A549 (cell line): ENCODE results near the gene ATP2C1. TPM values are rescaled to one million over a fixed set of nuclear protein-coding genes. Genes with fewer than 3 reads are reported as not detected.

Experiments used
- ATAC-seq, 2 experiments: fragments of 200-7000 bp in 1 of 2; fragments of >200 bp in 1 of 2; cut with Nextera tagmentation in 1 of 2; cut with Tn5 transposase in 1 of 2; 3 replicates each; pipeline versions ENCODE4 v1.8.0 to v1.9.1; 2018 to 2020; ENCODE audit warnings: mild to moderate bottlenecking in 1 of 2, moderate library complexity in 1 of 2
- CTCF ChIA-PET: fragments of 300-600 bp; sonication (Branson Sonifier 250); formaldehyde crosslinking; extraction: SDS; loops from one replicate; lab custom pipeline; 2021; ENCODE audit warnings: antibody characterized with exemption, inconsistent platforms; lab: Yijun Ruan, JAX
- POLR2A ChIA-PET: fragments of 350-600 bp; formaldehyde crosslinking; extraction: SDS; loops from one replicate; lab custom pipeline; 2021; ENCODE audit warnings: antibody characterized with exemption, inconsistent platforms; lab: Yijun Ruan, JAX
- DNase-seq, 2 experiments: peaks; one replicate each; pipeline versions ENCODE4 v3.0.0 to v3.0.0-alpha.2; 2011 to 2016; ENCODE audit warnings: low read depth in 1 of 2, low spot score in 1 of 2
- FAIRE-seq: peaks from 2 replicates; lab custom pipeline; 2011; peaks lifted over from hg19 to GRCh38; lab: Jason Lieb, UNC
- H3K27ac ChIP-seq, 2 experiments: fragments of >200 bp; sonication (Bioruptor Twin); formaldehyde crosslinking; 3 replicates each; pipeline ENCODE4 v1.5.1; 2016 to 2017
- H3K4me1 ChIP-seq: fragments of >200 bp; sonication (Bioruptor Twin); formaldehyde crosslinking; 3 replicates; pipeline ENCODE4 v1.6.1; 2016
- H3K4me2 ChIP-seq: fragments of >200 bp; sonication (Bioruptor Twin); formaldehyde crosslinking; 3 replicates; pipeline ENCODE4 v1.6.1; 2016
- H3K4me3 ChIP-seq: fragments of >200 bp; sonication (Bioruptor Twin); formaldehyde crosslinking; 3 replicates; pipeline ENCODE4 v1.5.1; 2016
- H3K9me3 ChIP-seq: fragments of >200 bp; sonication (Bioruptor Twin); formaldehyde crosslinking; 3 replicates; pipeline ENCODE4 v1.6.1; 2016
- BHLHE40 ChIP-seq: IDR thresholded peaks from 2 replicates; pipeline ENCODE4 v1.6.1; 2012; ENCODE audit warnings: low read depth, low read length, inconsistent platforms
- CBX8 ChIP-seq: fragments of 200-600 bp; sonication (generic); IDR thresholded peaks from 2 replicates; pipeline ENCODE4 v1.6.1; 2016
- CHD2 ChIP-seq: fragments of 150-350 bp; IDR thresholded peaks from 2 replicates; pipeline ENCODE4 v1.6.1; 2014; ENCODE audit warnings: low read length; ENCODE audit not compliant: partially characterized antibody
- CHD4 ChIP-seq: fragments of 200-600 bp; sonication (generic); IDR thresholded peaks from 2 replicates; pipeline ENCODE4 v1.6.1; 2016; ENCODE audit warnings: antibody characterized with exemption, mild to moderate bottlenecking, borderline replicate concordance
- EHF ChIP-seq: fragments of 250-450 bp; sonication (Bioruptor Pico); IDR thresholded peaks from 2 replicates; pipeline ENCODE4 v1.5.0; 2020; ENCODE audit warnings: mild to moderate bottlenecking
- ESRRA ChIP-seq: fragments of 150-350 bp; IDR thresholded peaks from 2 replicates; pipeline ENCODE4 v1.6.1; 2014; ENCODE audit warnings: mild to moderate bottlenecking, low read length, borderline replicate concordance
- FOSL2 ChIP-seq, 2 experiments: fragments of 450-650 bp in 1 of 2; fragments of >200 bp in 1 of 2; sonication (Bioruptor Twin) in 1 of 2; formaldehyde crosslinking; IDR thresholded peaks; 2 replicates each; pipeline versions ENCODE4 v1.5.0 to v1.6.1; 2016 to 2020; ENCODE audit warnings: mild to moderate bottlenecking in 1 of 2, moderate library complexity in 1 of 2
- FOXS1 ChIP-seq: fragments of 250-450 bp; sonication (Bioruptor Pico); IDR thresholded peaks from 2 replicates; pipeline ENCODE4 v1.5.0; 2020; ENCODE audit warnings: mild to moderate bottlenecking, moderate library complexity
- GATA3 ChIP-seq: IDR thresholded peaks from 2 replicates; pipeline ENCODE4 v1.6.1; 2012; ENCODE audit warnings: borderline replicate concordance
- HDAC2 ChIP-seq: fragments of 200-600 bp; sonication (generic); IDR thresholded peaks from 2 replicates; pipeline ENCODE4 v1.6.1; 2016
- HEYL ChIP-seq: fragments of 250-450 bp; sonication (Bioruptor Pico); IDR thresholded peaks from 2 replicates; pipeline ENCODE4 v1.8.0; 2021; ENCODE audit warnings: mild to moderate bottlenecking, moderate library complexity
- HOXB13 ChIP-seq: fragments of 250-450 bp; sonication (Bioruptor Pico); IDR thresholded peaks from 2 replicates; pipeline ENCODE4 v1.5.0; 2020; ENCODE audit warnings: low read depth, mild to moderate bottlenecking, moderate library complexity
- JUNB ChIP-seq: fragments of >200 bp; sonication (Bioruptor Twin); formaldehyde crosslinking; IDR thresholded peaks from 2 replicates; pipeline ENCODE4 v1.6.1; 2016
- KDM5A ChIP-seq: fragments of 200-600 bp; sonication (generic); IDR thresholded peaks from 2 replicates; pipeline ENCODE4 v1.6.1; 2016; ENCODE audit warnings: antibody characterized with exemption, mild to moderate bottlenecking
- MAFK ChIP-seq: fragments of 450-650 bp; IDR thresholded peaks from 2 replicates; pipeline ENCODE4 v1.6.1; 2014; ENCODE audit not compliant: partially characterized antibody
- MAZ ChIP-seq: fragments of 150-350 bp; IDR thresholded peaks from 2 replicates; pipeline ENCODE4 v1.6.1; 2014; ENCODE audit warnings: antibody characterized with exemption, low read depth, low read length, borderline replicate concordance
- NFE2L2 ChIP-seq: fragments of 150-350 bp; conservative IDR thresholded peaks from 2 replicates; pipeline ENCODE4 v1.6.1; 2014; ENCODE audit warnings: low read length
- NR3C1 ChIP-seq: fragments of >200 bp; sonication (Bioruptor Twin); formaldehyde crosslinking; IDR thresholded peaks from 3 replicates; pipeline ENCODE4 v1.6.1; 2017
- PHF8 ChIP-seq: fragments of 200-600 bp; sonication (generic); IDR thresholded peaks from 2 replicates; pipeline ENCODE4 v1.6.1; 2016; ENCODE audit warnings: low read depth, mild to moderate bottlenecking, antibody characterized with exemption, moderate library complexity, borderline replicate concordance
- POLR2A ChIP-seq: IDR thresholded peaks from 2 replicates; pipeline ENCODE4 v1.6.1; 2012; ENCODE audit warnings: mild to moderate bottlenecking, low read length
- POLR2AphosphoS2 ChIP-seq: conservative IDR thresholded peaks from 2 replicates; pipeline ENCODE4 v1.6.1; 2012; ENCODE audit warnings: low read length, improper control_type of control experiment, inconsistent platforms
- RARB ChIP-seq: fragments of 250-450 bp; sonication (Bioruptor Pico); IDR thresholded peaks from 2 replicates; pipeline ENCODE4 v1.8.0; 2021; ENCODE audit warnings: mild to moderate bottlenecking, moderate library complexity
- RCOR1 ChIP-seq: fragments of 150-350 bp; IDR thresholded peaks from 2 replicates; pipeline ENCODE4 v1.6.1; 2014; ENCODE audit warnings: antibody characterized with exemption, low read length, low read depth
- SMC3 ChIP-seq: fragments of >200 bp; sonication (Bioruptor Twin); formaldehyde crosslinking; IDR thresholded peaks from 3 replicates; pipeline ENCODE4 v1.6.1; 2018; ENCODE audit warnings: inconsistent platforms
- SREBF2 ChIP-seq: fragments of 450-650 bp; IDR thresholded peaks from 2 replicates; pipeline ENCODE4 v1.6.1; 2014; ENCODE audit warnings: mild to moderate bottlenecking, moderate library complexity
- TFCP2L1 ChIP-seq: fragments of 250-450 bp; sonication (Bioruptor Pico); IDR thresholded peaks from 2 replicates; pipeline ENCODE4 v1.5.0; 2021; ENCODE audit warnings: mild to moderate bottlenecking
- ZC3H11A ChIP-seq: fragments of 450-650 bp; IDR thresholded peaks from 2 replicates; pipeline ENCODE4 v1.6.1; 2014; ENCODE audit warnings: antibody characterized with exemption, mild to moderate bottlenecking
- ZNF302 ChIP-seq: fragments of 250-450 bp; sonication (Bioruptor Pico); IDR thresholded peaks from 2 replicates; pipeline ENCODE4 v1.9.0; 2021; ENCODE audit warnings: inconsistent platforms, mild to moderate bottlenecking, moderate library complexity
- WGBS: methylation state at CpG from one replicate; pipeline ENCODE4 v1.1.6; 2017; ENCODE audit errors: missing lambda C conversion rate; 5-methylcytosine and 5-hydroxymethylcytosine counted together
- polyA plus RNA-seq, 4 experiments: library from polyadenylated mRNA; depleted of rRNA in 3 of 4; stranded (reverse); fragments of >200 nt; fragmentation: RNase III in 1 of 4; extraction: RNeasy Plus Mini Kit Qiagen cat#74134 plus additional on column Dnase treatment in 1 of 4; gene quantifications; 2 replicates in 3 of 4; 3 replicates in 1 of 4; pipeline ENCODE4 v1.2.3, GENCODE V29; 2011 to 2017
- TF ChIP-seq, protein P1 (sequence below): fragments of >200 bp; sonication (Bioruptor Twin); formaldehyde crosslinking; IDR thresholded peaks from 2 replicates; pipeline ENCODE4 v1.6.1; 2016
- TF ChIP-seq, protein P2 (sequence below): fragments of >200 bp; sonication (Bioruptor Twin); formaldehyde crosslinking; IDR thresholded peaks from 3 replicates; pipeline ENCODE4 v1.6.1; 2016
- TF ChIP-seq, protein P3 (sequence below): fragments of 150-350 bp; IDR thresholded peaks from 2 replicates; pipeline ENCODE4 v1.6.1; 2014; ENCODE audit warnings: low read depth, mild to moderate bottlenecking, low read length
- TF ChIP-seq, protein P4 (sequence below): IDR thresholded peaks from 2 replicates; pipeline ENCODE4 v1.6.1; 2012; ENCODE audit warnings: low read depth, borderline replicate concordance
- TF ChIP-seq, protein P5 (sequence below): fragments of >200 bp; sonication (Bioruptor Twin); formaldehyde crosslinking; IDR thresholded peaks from 3 replicates; pipeline ENCODE4 v1.5.1; 2016
- TF ChIP-seq, protein P6 (sequence below): fragments of 450-650 bp; IDR thresholded peaks from 2 replicates; pipeline ENCODE4 v1.6.1; 2014; ENCODE audit warnings: antibody characterized with exemption

The ATP2C1 gene
- polyA plus RNA-seq, 2 of the 4 experiments (the other 2 are of a cell fraction): 48.1 to 74.3 TPM

DNA sequence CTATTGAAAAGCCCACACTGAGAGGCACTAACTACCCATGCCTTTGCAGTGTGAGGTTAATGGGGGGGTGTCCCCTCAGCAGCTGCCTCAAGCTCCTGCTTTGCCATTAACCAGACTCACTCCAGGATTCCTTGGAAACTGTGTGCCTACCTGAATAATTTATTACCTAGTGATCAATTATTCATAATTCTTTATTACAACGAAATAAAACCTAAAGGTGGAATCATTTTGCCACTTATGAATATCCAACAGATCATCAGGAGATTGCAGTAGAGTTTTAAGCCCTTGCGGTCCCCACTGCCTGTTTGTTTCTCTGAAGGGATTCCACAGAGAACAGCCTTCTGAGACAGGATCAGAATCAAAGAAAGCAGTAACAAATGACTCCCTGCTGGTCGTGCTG is 156.1 kb downstream of the ATP2C1 start:
- no peaks in the 10 kb centered on the region for H3K9me3 ChIP-seq
- ATAC-seq (no peak), FAIRE-seq (no peak), DNase-seq (no peak)
- ChIA-PET CTCF (no interaction called here), POLR2A (no interaction called here)
- no peaks in the 10 kb centered on the region for H3K4me1 ChIP-seq
- WGBS: 45% methylated on average over 3 of the region's 3 CpGs
- H3K27ac ChIP-seq: no peak overlapping the region
- TF ChIP-seq CHD2 (no peak), GATA3 (no peak), KDM5A (no peak), EHF (CRISPR knock-in tag) (no peak), NFE2L2 (no peak), NR3C1 (no peak), ESRRA (no peak), PHF8 (no peak), FOXS1 (no peak), TFCP2L1 (CRISPR knock-in tag) (no peak), RARB (CRISPR knock-in tag) (no peak), BHLHE40 (no peak), CBX8 (no peak), CHD4 (no peak)
- TF ChIP-seq, protein P1, sequence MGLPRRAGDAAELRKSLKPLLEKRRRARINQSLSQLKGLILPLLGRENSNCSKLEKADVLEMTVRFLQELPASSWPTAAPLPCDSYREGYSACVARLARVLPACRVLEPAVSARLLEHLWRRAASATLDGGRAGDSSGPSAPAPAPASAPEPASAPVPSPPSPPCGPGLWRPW: no peak
- TF ChIP-seq, protein P2, sequence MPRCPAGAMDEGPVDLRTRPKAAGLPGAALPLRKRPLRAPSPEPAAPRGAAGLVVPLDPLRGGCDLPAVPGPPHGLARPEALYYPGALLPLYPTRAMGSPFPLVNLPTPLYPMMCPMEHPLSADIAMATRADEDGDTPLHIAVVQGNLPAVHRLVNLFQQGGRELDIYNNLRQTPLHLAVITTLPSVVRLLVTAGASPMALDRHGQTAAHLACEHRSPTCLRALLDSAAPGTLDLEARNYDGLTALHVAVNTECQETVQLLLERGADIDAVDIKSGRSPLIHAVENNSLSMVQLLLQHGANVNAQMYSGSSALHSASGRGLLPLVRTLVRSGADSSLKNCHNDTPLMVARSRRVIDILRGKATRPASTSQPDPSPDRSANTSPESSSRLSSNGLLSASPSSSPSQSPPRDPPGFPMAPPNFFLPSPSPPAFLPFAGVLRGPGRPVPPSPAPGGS: no peak
- H3K4me2 ChIP-seq: no peak overlapping the region
- H3K4me3 ChIP-seq: no peak overlapping the region

DNA sequence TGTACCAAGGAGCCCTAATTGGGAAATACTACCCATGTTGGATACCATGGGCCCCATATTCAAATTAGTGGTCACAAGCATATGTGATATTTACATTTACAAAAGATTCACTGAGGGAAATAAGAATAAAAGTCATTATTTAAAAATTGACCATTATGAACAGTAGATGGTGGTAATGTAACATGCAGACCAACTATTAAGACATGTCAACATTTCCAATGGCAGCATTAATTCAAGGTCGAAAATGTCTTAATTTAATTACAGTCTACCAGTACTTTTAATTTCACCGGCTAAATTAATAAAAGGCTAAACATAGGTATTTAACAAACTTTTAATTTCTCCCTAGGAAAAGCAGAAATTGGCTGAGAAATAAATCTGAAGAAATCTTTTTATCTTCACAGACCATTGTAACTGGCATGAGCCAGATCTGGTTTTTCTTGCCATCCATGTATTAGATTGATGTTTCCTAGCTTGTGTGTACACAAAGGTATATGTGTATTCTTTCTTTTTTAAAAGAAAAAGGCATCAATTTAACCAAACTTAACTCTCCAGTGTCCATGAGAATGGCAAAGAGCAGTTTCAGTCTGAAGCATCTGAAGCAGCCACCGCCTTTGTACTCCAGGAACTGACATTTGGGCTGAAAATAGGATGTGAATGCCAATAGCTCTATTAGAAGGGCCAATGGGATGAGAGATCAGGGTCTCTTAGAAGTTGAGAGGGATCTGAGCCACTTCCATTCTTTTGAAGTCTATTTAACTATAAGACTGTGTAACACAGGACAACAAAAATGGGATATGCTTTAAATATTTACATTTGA is 159.4 kb downstream of the ATP2C1 start:
- FAIRE-seq (no peak), ATAC-seq (no peak), DNase-seq (no peak)
- 65% methylated on average over 3 of the region's 3 CpGs for WGBS
- ChIA-PET CTCF (interaction anchor here (0.6 to 1.5 kb wide), 3 partner anchors 21 to 976 kb away, joined by 3 to 4 read pairs (median 3); no protein-coding TSS in a partner anchor), POLR2A (no interaction called here)
- Histone ChIP-seq H3K4me1 (no peaks in the 10 kb centered on the region), H3K27ac (no peak overlapping the region), H3K9me3 (no peaks in the 10 kb centered on the region), H3K4me3 (no peak overlapping the region), H3K4me2 (no peak overlapping the region)
- TF ChIP-seq SMC3: peak; percentile 27; the same call in 1 of the 3 replicates
- TF ChIP-seq ZC3H11A: no peak
- no peak for TF ChIP-seq HEYL
- TF ChIP-seq RCOR1: no peak
- no peak for TF ChIP-seq PHF8
- TF ChIP-seq CHD4: no peak
- no peak for TF ChIP-seq ZNF302 (CRISPR knock-in tag)
- TF ChIP-seq MAZ: no peak
- TF ChIP-seq CHD2: no peak
- TF ChIP-seq SREBF2: no peak
- no peak for TF ChIP-seq HOXB13 (CRISPR knock-in tag)
- TF ChIP-seq EHF (CRISPR knock-in tag): no peak
- no peak for TF ChIP-seq JUNB
- TF ChIP-seq, protein P3, sequence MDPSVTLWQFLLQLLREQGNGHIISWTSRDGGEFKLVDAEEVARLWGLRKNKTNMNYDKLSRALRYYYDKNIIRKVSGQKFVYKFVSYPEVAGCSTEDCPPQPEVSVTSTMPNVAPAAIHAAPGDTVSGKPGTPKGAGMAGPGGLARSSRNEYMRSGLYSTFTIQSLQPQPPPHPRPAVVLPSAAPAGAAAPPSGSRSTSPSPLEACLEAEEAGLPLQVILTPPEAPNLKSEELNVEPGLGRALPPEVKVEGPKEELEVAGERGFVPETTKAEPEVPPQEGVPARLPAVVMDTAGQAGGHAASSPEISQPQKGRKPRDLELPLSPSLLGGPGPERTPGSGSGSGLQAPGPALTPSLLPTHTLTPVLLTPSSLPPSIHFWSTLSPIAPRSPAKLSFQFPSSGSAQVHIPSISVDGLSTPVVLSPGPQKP: no peak
- TF ChIP-seq FOXS1: no peak
- no peak for TF ChIP-seq POLR2AphosphoS2
- TF ChIP-seq FOSL2 (IDR thresholded peaks at IDR 0.05): no peak
- no peak for TF ChIP-seq FOSL2 (CRISPR knock-in tag; IDR thresholded peaks at IDR 0.05)
- no peak for TF ChIP-seq MAFK
- TF ChIP-seq, protein P4, sequence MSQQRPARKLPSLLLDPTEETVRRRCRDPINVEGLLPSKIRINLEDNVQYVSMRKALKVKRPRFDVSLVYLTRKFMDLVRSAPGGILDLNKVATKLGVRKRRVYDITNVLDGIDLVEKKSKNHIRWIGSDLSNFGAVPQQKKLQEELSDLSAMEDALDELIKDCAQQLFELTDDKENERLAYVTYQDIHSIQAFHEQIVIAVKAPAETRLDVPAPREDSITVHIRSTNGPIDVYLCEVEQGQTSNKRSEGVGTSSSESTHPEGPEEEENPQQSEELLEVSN: no peak
- no peak for TF ChIP-seq HDAC2
- TF ChIP-seq, protein P5, sequence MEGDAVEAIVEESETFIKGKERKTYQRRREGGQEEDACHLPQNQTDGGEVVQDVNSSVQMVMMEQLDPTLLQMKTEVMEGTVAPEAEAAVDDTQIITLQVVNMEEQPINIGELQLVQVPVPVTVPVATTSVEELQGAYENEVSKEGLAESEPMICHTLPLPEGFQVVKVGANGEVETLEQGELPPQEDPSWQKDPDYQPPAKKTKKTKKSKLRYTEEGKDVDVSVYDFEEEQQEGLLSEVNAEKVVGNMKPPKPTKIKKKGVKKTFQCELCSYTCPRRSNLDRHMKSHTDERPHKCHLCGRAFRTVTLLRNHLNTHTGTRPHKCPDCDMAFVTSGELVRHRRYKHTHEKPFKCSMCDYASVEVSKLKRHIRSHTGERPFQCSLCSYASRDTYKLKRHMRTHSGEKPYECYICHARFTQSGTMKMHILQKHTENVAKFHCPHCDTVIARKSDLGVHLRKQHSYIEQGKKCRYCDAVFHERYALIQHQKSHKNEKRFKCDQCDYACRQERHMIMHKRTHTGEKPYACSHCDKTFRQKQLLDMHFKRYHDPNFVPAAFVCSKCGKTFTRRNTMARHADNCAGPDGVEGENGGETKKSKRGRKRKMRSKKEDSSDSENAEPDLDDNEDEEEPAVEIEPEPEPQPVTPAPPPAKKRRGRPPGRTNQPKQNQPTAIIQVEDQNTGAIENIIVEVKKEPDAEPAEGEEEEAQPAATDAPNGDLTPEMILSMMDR: peak; percentile 42; the same call in 2 of the 3 replicates
- TF ChIP-seq POLR2A: no peak
- TF ChIP-seq, protein P6, sequence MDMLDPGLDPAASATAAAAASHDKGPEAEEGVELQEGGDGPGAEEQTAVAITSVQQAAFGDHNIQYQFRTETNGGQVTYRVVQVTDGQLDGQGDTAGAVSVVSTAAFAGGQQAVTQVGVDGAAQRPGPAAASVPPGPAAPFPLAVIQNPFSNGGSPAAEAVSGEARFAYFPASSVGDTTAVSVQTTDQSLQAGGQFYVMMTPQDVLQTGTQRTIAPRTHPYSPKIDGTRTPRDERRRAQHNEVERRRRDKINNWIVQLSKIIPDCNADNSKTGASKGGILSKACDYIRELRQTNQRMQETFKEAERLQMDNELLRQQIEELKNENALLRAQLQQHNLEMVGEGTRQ: no peak
